ENCODE measurements around the gene RABGAP1.

RABGAP1 gene

DNA sequence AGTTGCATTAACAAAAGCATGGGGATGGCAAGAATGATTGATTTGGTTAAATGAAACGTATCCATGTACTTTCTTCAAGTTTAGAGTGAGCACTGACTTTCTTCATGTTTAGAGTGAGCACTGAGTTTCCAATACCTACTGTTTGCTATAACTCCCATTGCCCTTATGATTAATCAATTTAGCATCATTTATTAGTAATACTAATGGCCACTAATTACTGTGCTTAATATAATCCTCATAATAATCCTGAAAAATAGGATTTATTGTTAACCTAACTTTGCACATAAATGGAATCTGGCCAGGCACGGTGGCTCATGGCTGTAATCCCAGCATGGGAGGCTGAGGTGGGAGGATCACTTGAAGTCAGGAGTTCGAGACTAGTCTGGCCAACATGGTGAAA lies 70.6 kb downstream of the RABGAP1 start:
- DNase-seq = no peak

DNA sequence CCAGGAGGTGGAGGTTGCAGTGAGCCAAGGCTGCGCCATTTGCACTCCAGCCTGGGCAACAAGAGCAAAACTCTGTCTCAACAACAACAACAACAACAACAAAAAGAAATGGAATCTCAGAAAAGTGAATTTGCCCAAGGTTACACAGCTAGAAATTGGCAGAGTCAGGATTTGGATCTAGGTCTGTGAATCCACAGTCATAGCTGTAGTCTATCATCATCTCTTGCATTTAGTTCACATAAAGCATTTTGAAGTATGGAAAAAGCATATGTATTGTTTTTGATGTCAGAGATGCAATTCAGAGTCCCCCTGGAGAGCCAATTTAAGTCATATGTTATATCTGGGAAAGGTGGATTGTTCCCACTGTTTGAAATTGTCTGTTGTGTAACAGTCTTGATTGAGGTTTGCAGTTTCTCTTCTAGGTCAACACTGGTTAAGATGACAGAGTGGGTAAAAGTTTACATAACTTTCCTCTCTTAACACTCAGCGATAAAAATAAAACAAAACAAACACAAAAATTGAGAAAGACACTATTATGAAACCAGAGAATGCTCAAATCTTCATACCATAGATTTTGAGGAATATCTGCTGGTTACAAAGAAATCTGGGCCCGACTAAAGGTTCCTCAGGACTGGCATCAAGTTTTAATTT lies 71.2 kb downstream of the RABGAP1 start:
- DNase-seq = no peak

DNA sequence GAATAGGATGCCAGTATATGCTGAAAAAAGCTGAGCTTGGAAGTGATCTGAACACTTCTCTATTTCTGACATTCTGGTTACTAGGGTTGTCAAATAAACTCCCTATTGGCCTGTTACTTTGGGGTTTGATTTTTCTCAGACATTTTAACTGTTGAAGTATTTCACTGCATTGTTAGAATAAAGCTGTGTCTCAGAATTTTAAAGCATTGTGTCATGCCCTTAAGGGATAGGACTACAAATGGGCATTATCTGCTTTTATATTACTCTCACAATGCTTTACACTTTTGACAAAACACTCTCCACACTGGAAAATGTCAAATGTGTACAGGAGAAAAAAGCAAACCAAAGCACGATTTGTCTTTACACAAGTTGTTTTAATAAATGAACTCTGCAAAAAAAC lies 75.8 kb downstream of the RABGAP1 start:
- DNase-seq = no peak

DNA sequence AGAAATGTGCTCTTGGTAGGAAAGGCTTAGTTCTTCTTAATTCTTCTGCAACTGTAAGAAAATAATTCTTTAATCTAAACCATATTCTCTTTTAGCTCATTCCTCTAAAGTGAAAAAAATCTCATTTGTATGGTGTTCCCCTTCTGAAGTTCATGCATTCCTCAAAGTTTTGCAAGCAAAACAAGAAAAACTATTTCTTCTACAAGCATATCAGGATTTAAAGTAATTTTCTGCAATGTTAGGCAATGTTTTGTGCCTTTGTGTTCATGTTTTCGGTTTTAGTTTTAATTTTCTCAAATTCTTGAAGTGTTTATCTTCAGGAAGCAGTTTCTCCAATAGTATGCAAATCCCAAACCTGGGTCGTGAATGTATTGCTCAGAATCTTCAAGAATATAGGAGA lies 80.0 kb downstream of the RABGAP1 start:
- DNase-seq = no peak

DNA sequence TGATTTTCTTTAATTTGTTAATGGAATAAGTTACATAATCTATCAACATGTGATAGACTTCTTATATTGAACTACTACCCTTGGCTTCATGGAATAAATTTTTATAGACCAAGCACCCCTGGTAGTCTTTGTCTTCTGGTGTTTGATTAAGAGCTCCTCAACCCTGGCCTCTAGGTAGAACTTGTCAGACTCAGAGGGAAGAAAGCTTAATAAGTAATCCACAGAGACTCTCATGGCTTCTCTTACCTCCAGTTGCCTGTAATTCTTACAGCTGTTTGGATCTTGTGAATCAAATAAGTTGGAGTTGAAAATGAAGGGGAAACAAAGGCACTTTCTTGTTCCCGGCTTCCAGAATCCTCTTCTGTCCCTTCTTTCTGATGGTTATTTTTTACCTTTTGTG lies 85.6 kb downstream of the RABGAP1 start:
- DNase-seq = no peak

DNA sequence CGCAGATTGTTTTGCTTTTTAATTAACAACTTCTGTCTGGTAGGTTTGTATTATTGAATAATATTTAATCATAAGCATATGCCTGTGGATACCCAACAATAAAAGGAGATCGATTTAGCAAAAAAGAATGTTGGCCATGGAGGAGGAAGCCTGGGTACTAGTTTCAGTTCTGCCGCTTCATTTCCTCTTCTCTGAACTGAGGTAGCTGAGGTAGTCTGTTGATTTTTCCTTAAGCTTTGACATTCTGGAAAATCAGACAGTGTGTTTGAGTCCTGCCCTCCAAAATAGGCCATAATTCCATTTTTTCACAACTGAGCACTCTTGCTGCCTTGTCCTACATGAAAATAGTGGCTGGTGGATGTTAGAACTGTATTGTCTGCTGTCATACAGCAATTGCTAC lies 86.7 kb downstream of the RABGAP1 start:
- DNase-seq = no peak

DNA sequence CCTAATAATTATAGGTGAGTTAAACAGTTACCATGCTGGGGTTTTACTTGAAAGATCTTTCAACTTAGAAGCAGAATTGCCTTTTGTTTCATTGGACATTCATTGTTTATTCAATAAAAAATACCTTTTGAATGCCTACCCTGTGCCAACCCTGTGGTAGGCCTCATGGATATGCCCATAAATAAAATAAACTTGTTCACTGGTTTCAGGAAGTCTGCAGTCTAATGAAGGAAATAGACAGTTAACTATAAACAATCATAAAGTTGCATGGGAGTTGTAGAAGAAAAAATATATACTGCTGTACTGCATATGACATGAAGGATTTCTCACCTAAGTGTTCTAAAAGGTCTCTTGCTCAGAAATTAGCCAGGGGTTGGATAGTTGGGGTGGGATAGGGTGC lies 87.3 kb downstream of the RABGAP1 start:
- DNase-seq = no peak

DNA sequence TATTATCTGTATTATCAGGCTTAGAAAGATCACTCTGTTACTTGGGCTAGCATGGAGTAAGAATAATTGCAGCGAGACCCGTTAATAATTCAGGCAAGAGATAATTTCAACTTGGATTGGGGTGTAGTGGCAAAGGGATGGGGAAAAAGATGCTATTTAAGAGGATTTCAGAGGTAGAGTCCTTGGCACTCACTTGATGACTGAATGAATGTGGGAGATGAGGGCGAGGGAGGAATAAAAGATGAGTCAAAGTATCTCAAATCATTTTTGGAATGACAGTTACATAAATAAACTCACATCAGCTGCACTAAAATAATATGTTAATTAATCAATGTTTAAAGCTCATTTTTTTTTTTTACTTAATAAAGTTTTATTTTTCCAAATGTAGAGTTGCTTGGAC lies 88.2 kb downstream of the RABGAP1 start:
- DNase-seq = no peak

DNA sequence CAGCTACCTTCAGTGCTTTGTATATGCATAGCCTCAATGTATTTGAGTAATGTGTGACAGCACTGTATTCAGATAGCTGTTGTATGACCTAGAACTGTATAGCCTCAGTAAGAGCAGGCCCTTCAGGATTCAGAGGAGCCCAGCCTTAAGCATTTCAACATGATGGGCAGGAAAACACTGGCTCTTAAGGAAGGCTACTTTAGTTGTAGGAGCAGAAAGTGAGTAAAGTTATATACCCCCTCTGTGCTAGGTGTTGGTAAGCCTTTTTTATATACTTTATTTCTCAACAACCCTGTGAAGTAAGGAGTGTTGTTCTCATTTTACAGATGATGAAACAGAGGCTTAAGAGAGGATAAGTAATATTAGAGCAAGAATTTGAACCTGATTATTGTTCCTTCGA lies 91.1 kb downstream of the RABGAP1 start:
- DNase-seq = no peak

DNA sequence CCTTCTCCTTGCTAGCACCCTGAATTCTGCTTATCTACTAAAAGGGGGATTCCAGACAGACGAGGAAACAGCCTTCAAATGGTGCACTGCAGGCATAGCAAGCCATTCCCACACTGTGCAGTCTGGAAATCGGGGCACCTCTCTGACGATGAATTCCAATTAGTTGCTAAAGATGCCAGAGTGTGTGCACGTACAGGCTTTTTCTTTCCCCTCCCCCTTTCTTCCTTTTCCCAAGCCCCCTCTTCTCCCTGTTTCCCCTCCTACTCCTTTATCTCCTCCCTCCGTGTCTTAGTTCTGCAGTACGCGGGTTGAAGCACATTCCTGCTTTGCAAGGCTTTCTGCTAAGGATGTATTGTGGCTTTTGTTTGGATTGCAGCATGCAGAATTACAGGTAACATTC lies 92.5 kb downstream of the RABGAP1 start, which contains the start of gene GPR21:
Gene GPR21, plus strand, starts transcription at position 316 of the 400 bp plus-strand sequence. CDS start 900 bp downstream, outside the sequence.
- DNase-seq = no peak

DNA sequence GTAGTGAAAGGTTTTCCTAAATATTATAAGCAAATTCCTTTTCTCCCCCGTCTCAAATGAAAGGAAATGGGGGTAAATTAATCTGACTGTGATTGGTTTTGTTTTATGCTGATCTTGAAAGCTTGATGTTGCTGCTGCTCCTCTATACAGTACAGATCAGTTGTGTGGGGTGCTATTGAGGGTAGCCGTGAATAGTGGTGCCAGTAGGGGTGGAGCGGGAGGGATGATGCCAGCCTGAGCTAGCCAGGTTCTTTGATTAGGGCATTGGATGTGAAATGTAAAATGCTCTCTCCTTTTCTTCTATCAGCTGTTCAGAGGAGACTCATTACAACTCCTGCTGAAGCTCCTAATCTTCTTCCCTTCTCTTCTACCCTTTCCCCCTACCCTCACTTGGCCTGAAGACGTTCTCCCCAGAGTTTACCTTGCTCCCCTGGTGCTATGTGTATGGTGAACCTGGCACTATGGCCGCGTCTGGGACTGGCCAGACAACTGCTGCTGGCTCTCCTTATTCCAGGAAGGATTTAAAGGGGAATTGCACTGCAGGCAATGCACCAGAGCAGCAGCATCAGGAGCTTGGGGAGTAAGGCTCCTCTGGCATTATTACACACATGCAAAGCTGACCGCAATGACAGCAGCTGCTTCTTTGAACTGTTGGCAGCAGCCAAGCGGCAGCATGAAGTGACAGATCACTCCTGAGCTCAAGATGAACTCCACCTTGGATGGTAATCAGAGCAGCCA lies 93.2 kb downstream of the RABGAP1 start:
- DNase-seq = peak; percentile 42 to 65

DNA sequence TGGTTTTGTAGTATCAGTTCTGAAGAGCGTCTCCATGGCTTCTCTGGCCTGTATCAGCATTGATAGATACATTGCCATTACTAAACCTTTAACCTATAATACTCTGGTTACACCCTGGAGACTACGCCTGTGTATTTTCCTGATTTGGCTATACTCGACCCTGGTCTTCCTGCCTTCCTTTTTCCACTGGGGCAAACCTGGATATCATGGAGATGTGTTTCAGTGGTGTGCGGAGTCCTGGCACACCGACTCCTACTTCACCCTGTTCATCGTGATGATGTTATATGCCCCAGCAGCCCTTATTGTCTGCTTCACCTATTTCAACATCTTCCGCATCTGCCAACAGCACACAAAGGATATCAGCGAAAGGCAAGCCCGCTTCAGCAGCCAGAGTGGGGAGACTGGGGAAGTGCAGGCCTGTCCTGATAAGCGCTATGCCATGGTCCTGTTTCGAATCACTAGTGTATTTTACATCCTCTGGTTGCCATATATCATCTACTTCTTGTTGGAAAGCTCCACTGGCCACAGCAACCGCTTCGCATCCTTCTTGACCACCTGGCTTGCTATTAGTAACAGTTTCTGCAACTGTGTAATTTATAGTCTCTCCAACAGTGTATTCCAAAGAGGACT lies 94.2 kb downstream of the RABGAP1 start:
- DNase-seq = no peak

DNA sequence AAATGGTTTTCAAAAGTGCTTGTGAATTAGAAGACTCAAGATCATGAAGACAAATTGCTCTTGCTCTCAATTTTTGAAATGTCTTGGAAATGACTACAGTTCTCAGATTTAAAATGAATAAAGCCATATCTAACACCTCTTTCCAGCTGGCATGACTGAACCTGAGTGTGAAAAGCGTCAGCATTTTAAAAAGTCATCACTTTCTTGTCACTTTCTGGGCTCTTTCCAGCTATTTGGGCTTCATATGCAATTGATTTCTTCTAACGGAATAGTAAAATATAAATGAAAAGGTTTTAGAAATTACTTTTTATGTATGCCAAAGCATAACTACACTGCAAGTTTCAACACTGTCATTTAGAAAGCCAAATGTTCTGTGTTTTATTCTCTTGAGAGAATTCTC lies 95.0 kb downstream of the RABGAP1 start:
- no peak for DNase-seq

DNA sequence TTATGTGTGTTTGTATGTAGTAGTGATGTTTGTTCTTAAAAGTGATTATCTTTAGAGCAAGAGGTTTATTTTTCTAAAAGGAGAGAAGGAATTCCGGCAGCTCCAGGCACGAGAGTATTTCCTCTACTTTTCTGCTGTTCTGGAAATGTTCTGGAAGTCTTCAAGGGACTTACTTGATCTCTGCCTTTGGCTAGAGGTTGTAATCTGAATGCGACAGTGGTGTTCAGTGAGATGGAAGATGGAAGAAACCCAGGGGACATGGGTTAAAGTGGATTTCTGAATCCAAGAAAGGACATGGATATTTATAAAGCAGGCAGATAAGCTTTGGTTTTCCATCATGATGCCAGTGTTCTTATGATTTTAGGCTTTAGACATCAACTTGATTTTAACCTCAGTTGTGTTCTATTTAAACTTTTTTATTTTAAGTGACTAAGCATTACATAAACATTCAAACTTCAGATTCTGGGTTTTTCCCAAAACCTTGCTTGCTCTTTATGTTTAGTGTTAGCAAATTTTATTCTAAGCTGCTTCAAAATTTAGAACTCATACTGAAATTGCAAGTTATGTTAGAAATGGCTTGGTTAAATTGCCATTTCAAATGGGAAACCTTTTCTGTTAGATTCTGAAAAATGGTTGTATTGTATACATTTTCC lies 96.2 kb downstream of the RABGAP1 start:
- no peak for DNase-seq

DNA sequence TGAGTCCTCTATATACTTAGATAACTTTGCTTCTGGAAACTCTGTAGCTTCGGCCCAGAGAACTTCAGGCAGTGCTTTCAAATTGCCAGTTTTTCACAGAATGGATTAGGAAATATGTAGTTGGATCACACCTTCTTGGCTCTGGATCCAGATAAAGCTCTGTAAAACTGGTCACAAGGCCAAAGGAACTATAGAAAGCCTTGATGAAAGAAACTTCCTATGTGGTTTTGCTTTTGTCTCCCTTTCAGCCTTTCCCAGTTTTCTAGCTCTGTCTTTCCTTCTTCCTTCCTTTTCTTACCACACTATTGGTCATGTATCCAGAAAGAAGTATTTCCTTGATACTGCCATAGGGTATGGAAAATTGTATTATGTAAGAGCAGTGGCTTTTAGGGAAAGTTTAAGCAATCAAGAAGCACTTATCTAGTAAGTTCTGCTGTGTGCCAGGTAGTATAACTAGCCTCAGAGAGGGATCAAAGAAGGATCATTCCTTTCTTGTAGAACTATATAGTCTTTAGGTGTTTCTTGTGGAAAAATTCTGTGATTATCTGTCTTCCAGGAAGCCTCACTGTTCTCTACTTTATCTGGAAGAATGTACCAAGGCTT lies 98.9 kb downstream of the RABGAP1 start:
- no peak for DNase-seq

DNA sequence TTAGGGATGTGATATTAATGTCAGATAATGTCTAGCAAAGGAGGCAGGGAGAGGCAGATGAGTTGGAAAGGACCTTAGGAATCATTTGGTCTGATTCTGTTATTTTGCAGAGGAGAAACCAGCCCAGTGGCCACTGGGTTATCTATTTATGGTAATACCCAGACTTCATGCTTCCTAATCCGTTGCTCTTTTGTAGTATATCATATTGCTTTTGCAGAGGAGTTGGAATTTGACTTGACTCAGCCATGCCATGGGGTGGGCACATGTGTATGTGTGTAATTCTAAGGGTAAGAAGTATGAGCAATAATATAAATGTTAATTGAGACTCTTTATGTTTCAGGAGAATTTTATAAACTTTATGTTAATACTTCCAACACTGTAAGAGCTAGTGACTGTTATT lies 100.0 kb downstream of the RABGAP1 start:
- no peak for DNase-seq

DNA sequence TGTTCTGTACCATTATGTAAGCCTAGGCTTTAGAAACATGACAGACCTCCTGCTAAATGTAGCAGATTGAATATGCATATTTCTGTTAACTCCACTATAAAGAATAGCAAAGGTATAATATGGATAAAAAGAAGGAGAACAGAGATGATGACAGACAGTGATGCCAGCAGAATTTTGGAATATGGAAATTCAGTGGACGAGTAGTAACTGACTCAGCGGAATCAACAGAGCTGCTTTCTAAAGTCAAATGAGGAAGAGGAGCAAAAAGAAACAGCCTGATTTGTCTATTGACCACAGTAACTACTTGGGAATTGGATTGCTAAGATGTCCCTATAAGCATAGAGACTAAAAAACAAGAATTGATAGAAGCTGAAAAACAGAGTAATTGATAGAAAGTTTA lies 100.7 kb downstream of the RABGAP1 start:
- no peak for DNase-seq

DNA sequence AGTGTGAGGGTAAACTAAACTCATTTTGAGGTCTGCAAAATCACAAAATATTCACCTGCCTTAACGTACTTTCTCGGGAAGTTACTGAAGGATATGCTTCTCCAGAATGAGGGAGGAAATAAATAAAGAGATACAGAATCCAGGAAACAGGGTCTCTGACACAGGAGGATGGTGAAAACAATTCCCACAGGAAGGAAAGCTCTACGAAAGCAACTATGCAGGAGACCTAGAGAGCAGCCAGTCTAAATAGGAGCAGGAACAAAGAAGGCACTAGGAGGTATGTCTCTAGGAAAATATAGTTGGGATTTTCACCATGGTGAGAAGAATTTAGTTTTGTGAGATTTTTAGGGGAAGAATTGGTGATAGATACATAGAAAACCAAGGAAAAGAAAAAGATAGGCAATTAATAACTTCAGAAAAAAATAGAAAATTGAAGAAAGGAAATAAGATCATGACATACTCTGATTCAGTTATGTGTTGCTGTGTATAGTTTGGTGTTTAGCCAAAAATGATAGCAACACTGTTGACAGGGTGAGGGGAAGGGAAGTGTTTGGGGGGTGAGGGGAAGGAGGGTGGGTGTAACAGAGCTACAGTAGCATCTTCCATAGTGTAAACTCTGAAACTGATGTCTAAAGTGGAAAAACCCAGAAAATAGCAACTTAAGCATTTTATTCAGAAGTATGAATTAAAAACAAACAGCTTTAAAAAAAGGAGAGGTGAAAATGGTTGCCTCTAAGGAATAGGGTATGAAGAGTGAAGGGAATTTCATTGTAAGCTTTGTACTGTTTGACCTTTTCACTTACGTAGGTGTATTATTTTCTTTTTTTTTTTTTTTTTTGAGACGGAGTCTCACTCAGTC lies 102.5 kb downstream of the RABGAP1 start:
- DNase-seq = no peak

DNA sequence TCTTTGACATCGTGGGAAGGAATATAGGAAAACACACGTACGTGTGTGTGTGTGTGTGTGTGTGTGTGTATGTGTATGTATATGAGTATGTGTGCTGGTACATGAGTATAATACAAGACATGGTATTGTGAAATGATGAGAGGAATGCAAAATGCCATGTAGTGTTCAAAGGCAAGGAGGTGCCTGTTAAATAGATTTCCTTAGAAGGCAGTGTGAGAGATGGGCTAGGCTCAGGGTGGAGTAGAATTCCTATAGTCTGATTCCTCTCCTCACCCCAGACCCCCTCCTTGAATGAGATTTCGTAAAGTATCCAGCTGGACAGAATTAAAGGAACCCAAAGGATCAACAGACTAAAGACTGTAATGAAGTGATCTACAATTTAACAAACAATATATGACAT lies 103.8 kb downstream of the RABGAP1 start:
- no peak for DNase-seq

DNA sequence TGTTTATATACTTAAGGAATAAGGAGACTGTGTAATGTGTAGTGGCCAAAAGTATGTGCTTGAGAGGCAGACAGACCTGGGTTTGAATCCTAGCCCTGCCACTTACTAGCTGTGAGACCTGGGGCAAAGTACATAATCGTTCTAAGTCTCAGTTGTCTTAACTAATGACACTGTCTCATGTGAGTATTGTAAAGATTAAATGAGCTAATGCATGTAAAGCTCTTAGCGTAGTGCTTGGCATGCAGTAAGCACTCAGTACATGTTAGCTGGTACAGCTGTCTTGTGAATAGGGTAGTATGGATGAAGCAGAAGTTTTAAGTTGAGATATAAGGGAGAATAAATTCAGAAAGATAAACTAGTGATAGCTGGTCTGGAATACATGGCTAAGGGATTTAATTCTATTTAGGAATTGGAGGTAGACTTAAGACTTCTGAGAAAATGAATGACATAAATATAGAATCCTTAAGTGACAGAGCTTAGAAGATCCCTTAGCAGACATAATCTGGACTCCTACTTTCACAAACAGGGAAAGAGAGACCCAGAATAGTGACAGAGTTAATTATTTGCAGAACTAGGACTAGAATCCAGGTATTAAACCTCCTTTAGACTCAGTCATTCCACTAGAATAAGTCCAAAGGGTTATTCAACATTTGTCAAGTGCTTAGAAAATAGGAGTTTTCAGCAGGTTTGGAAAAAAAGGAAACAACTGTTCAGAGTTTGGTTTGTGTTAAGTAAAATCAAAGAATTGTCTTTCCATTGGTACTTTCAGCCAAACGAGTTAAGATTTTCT lies 105.8 kb downstream of the RABGAP1 start:
- DNase-seq = no peak

DNA sequence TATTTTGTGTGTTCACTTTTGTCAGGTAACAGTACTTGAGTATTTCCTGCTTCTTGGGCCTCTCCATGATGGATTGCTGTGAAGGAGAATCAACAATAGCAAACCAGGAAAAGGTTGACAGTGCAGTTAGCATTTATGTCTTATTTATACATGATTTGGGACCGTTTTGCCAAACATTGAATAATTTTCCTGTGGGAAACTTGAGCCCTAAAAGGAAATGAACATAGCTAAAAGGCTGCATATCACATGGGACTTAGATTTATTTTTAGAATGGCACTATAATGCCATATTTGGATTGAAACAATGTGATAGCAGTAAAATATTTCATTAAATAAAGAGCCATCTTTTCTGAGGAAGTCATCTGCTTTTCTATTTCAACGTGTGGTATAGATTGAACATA lies 107.9 kb downstream of the RABGAP1 start:
- no peak for DNase-seq

All from NCI-H526 (cell line).